Prostate gland (tissue), 2 donors: ENCODE measurements around the gene MCCD1. TPM values are rescaled to one million over a fixed set of nuclear protein-coding genes. Genes with fewer than 3 reads are reported as not detected.

Source experiments
- DNase-seq: peaks from one replicate; pipeline ENCODE4 v3.0.0-alpha.2; 2019; ENCODE audit warnings: low spot score
- H3K27ac ChIP-seq, 2 donors: fragments of 200-600 bp; sonication (generic); 2 replicates each; pipeline ENCODE4 v1.5.1; 2017 to 2019
- H3K27me3 ChIP-seq: fragments of 200-600 bp; sonication (generic); replicated peaks from 2 replicates; pipeline ENCODE4 v1.5.1; 2019; ENCODE audit not compliant: insufficient read depth
- H3K36me3 ChIP-seq, 2 donors: fragments of 200-600 bp; sonication (generic); 1 replicate in 1 of 2; 2 replicates in 1 of 2; pipeline versions ENCODE4 v1.5.1 to v1.8.1; 2017 to 2019
- H3K4me1 ChIP-seq: fragments of 200-600 bp; sonication (generic); replicated peaks from 2 replicates; pipeline ENCODE4 v1.5.1; 2019
- H3K4me3 ChIP-seq, 2 donors: fragments of 200-600 bp; sonication (generic); 2 replicates each; pipeline ENCODE4 v1.5.1; 2017 to 2019
- H3K9me3 ChIP-seq: fragments of 200-600 bp; sonication (generic); 2 replicates; pipeline ENCODE4 v1.5.1; 2017
- POLR2A ChIP-seq: fragments of 450-650 bp; IDR thresholded peaks from one replicate; pipeline ENCODE4 v1.6.1; 2016; ENCODE audit warnings: antibody characterized with exemption, mild to moderate bottlenecking
- POLR2AphosphoS5 ChIP-seq: sonication (generic); formaldehyde crosslinking; IDR thresholded peaks from one replicate; pipeline ENCODE4 v1.6.1; 2017; ENCODE audit warnings: antibody characterized with exemption
- WGBS: methylation state at CpG from one replicate; pipeline ENCODE4 v1.1.5; 2018; 5-methylcytosine and 5-hydroxymethylcytosine counted together
- intact Hi-C: fragments of 100-400 bp; cut with DNase I; formaldehyde crosslinking; loops from one replicate; pipeline ENCODE4 v1.14.2; 2022
- total RNA-seq, 2 donors: library from RNA; depleted of rRNA; stranded (reverse); fragments of >200 nt; gene quantifications; one replicate each; pipeline ENCODE4 v1.1.0, GENCODE V29; 2016
- TF ChIP-seq, protein P1 (sequence below), 4 experiments: fragments of 200-600 bp in 2 of 4; fragments of 450-650 bp in 2 of 4; sonication (generic) in 2 of 4; IDR thresholded peaks; 1 replicate in 3 of 4; 2 replicates in 1 of 4; pipeline ENCODE4 v1.5.1; 2016 to 2019; ENCODE audit warnings: antibody characterized with exemption in 4 of 4, mild to moderate bottlenecking in 2 of 4, moderate library complexity in 2 of 4

MCCD1 gene
- total RNA-seq, 2 donors from 2014 or later = not detected

DNA sequence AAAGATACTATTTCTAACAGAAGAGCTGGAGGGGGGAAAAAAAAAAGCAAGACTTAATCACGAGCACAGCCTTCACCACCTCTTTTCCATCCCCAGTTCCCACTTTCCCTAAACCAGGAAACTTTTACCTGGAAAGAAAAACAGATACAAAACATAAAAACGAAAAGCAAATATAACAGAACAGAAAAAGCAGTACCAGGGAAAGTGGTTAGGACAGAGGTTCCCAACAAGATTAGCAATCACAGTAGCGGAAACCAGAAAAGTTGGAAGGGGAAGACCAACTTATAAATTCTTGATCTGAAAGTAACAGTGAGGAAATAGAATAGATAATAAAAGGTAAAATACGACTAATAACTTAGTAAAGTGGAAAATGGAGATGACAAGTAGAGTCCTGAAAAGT, 11.9 kb downstream of the MCCD1 start:
- peak overlapping the region; percentile 97 for H3K27ac ChIP-seq
- no peaks in the 10 kb centered on the region for H3K9me3 ChIP-seq
- 6% methylated on average over 4 of the region's 4 CpGs for WGBS
- intact Hi-C loops = no loop called here
- H3K27me3 ChIP-seq = no peaks in the 10 kb centered on the region
- peaks cover under 1 to 18% of the 10 kb centered on the region in 2 donors for H3K36me3 ChIP-seq
- TF ChIP-seq, protein P1, sequence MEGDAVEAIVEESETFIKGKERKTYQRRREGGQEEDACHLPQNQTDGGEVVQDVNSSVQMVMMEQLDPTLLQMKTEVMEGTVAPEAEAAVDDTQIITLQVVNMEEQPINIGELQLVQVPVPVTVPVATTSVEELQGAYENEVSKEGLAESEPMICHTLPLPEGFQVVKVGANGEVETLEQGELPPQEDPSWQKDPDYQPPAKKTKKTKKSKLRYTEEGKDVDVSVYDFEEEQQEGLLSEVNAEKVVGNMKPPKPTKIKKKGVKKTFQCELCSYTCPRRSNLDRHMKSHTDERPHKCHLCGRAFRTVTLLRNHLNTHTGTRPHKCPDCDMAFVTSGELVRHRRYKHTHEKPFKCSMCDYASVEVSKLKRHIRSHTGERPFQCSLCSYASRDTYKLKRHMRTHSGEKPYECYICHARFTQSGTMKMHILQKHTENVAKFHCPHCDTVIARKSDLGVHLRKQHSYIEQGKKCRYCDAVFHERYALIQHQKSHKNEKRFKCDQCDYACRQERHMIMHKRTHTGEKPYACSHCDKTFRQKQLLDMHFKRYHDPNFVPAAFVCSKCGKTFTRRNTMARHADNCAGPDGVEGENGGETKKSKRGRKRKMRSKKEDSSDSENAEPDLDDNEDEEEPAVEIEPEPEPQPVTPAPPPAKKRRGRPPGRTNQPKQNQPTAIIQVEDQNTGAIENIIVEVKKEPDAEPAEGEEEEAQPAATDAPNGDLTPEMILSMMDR (IDR thresholded peaks at IDR 0.05) = no peak
- TF ChIP-seq POLR2AphosphoS5 (no peak), POLR2A (no peak)
- H3K4me1 ChIP-seq = peaks cover 21% of the 10 kb centered on the region
- no peak for DNase-seq
- H3K4me3 ChIP-seq = peak overlapping the region; percentile 55 to 68

DNA sequence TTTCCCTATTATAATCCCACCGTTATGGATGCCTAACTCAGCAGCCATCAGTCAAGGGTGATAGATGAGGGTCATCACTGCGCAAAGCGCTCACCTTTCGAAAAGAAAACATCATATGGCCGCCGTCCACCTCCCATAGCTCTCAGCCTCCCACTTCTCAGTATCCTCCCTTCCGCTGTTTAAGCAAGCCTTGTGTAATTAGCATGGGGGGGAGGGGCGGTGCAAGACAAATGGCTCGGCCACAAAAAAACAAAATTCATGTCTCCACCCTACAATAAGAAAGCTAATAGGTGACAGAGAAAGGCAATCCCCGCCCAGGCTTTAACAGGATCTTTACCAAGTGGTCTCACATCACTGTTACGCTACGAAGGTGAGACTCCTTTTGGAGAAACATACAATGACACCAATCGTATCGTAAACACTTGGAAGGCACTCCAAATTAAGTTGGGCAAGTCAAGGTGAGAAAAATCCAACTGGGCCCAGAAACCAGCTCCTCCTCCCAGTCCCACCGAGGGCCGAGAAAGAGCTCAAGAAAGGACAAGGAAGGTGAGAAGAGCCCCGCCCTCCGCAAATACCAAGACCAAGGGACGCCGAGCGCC, 12.4 kb downstream of the MCCD1 start:
- peak; percentile 46 for DNase-seq
- no peak for TF ChIP-seq POLR2AphosphoS5
- TF ChIP-seq, protein P1 (IDR thresholded peaks at IDR 0.05) = no peak
- TF ChIP-seq POLR2A = no peak
- intact Hi-C loops = no loop called here
- Histone ChIP-seq H3K36me3 (peaks cover 0 to 14% of the 10 kb centered on the region in 2 donors), H3K4me1 (peaks cover 21% of the 10 kb centered on the region), H3K27me3 (no peaks in the 10 kb centered on the region), H3K27ac (peak overlapping the region; percentile 97), H3K4me3 (peak overlapping the region; percentile 55 to 68), H3K9me3 (no peaks in the 10 kb centered on the region)
- under 1% methylated on average over 21 of the region's 21 CpGs for WGBS

DNA sequence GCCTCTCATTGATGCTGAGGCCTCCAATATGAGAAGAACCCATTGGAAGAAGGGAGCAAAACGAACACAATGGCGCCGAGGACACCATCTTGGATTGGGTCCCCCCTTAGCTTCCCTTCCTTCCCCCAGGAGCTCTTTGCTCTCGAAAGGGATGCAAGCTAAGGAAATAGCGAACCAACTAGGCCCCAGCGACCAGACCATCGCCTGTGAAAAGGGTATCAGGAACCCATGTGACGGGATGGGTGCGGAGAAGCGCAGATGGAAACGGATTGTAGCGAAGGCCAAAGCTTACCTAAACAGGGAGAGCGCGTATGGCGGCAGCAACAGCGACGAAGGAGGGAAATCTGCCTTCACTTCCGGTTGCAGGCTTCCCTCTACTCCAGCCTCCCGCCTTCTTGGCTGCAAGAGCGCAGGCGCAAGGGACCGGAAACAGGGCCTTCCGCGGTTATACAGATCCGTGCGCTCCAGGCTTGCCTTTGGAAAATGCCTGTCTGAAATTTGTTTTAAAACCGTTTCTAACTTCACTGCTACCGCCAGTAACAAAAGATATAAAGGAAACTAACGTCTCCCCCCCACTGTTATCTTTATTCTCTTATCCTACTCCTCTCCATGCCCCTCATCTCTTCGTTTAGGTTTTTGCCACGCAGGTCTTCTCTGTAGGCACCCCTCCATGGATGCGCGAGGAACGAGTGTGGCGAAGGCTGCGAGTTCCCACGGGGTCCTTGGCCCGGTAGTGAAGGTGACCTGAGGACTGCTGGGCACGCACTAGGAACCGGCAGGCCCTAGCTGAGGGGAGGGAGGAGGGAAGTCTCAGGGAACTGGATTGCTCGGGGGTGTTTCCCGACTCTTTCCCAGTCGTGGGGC, 13.1 kb downstream of the MCCD1 start, which contains the start of gene DDX39B:
Gene DDX39B, minus strand, starts transcription at position 346 of the 864 bp plus-strand sequence. CDS start 1,471 bp downstream, outside the sequence.
- peaks cover 0 to 7% of the 10 kb centered on the region in 2 donors for H3K36me3 ChIP-seq
- H3K4me3 ChIP-seq = peak within 1 kb of the TSS; percentile 55 to 68
- TF ChIP-seq, protein P1 (IDR thresholded peaks at IDR 0.05) = no peak
- TF ChIP-seq POLR2A (peak; percentile 82), POLR2AphosphoS5 (peak; percentile 95)
- under 1% methylated on average over 42 of the region's 43 CpGs for WGBS
- intact Hi-C loops = no loop called here
- no peaks in the 10 kb centered on the region for H3K27me3 ChIP-seq
- H3K9me3 ChIP-seq = no peaks in the 10 kb centered on the region
- peaks cover 21% of the 10 kb centered on the region for H3K4me1 ChIP-seq
- peak within 1 kb of the TSS; percentile 97 for H3K27ac ChIP-seq
- DNase-seq = peak; percentile 96

DNA sequence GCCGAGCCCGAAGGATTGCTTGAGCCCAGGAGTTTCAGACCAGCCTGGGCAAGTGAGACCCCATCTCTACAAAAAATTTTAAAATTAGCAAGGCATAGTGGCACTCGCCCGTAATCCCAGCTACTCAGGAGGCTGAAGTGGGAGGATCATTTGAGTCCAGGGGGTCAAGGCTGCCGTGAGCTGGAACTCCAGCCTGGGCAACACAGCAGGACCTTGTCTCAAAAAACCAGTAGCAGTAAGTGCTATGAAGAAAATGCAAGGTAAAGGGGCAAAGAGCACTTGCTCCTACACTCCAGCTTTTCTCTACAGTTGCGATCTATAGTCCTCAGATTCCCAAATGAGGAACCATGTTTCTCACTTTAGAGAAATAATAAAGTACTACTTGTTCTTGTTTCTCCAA, 14.9 kb downstream of the MCCD1 start:
- Histone ChIP-seq H3K36me3 (no peaks in the 10 kb centered on the region), H3K4me1 (peaks cover 25% of the 10 kb centered on the region), H3K4me3 (no peak overlapping the region), H3K27me3 (no peaks in the 10 kb centered on the region), H3K9me3 (no peaks in the 10 kb centered on the region), H3K27ac (no peak overlapping the region)
- intact Hi-C loops = no loop called here
- WGBS = 94% methylated on average over 6 of the region's 6 CpGs
- TF ChIP-seq, protein P1 (IDR thresholded peaks at IDR 0.05) = no peak
- TF ChIP-seq POLR2A (no peak), POLR2AphosphoS5 (no peak)
- no peak for DNase-seq
